HCT116 (cell line): Measurements from ENCODE around the gene ERC2. TPM values are rescaled to one million over a fixed set of nuclear protein-coding genes. Genes with fewer than 3 reads are reported as not detected.

Source experiments
- ATAC-seq: fragments of 200-7000 bp; cut with Tn5 transposase; 2 replicates; pipeline ENCODE4 v1.9.1; 2020; ENCODE audit warnings: mild to moderate bottlenecking, moderate library complexity
- BruUV-seq: library from RNA; stranded (reverse); fragments of 400-500 nt; replicated peaks from 2 replicates; lab custom pipeline; 2021; lab: Mats Ljungman, UMichigan
- CTCF ChIA-PET: fragments of 300-600 bp; sonication (Branson Sonifier 250); formaldehyde crosslinking; loops from one replicate; lab custom pipeline; 2021; ENCODE audit warnings: antibody characterized with exemption; lab: Charles Lee
- POLR2A ChIA-PET: fragments of 300-600, 350-600 bp; sonication (Branson Sonifier 250); formaldehyde crosslinking; loops from one replicate; lab custom pipeline; 2021; ENCODE audit warnings: antibody characterized with exemption; lab: Charles Lee
- RAD21 ChIA-PET, 2 experiments: fragments of 300-600 bp; sonication (Branson Sonifier 250); formaldehyde crosslinking; loops; one replicate each; lab custom pipeline; 2023; ENCODE audit warnings: low total read pairs in 2 of 2; ENCODE audit not compliant: uncharacterized antibody in 2 of 2, unreplicated experiment in 2 of 2, low non-redundant PET in 1 of 2; lab: Charles Lee
- DNase-seq: peaks from one replicate; pipeline ENCODE4 v3.0.0-alpha.2; 2010; ENCODE audit warnings: low read depth, low spot score
- H2AFZ ChIP-seq: fragments of 200-600 bp; shearing (Covaris generic), sonication (generic); 2 replicates; pipeline ENCODE4 v1.6.1; 2017; ENCODE audit warnings: low read depth, mixed run types, mixed read lengths, antibody characterized with exemption, low read length; ENCODE audit not compliant: poor library complexity, severe bottlenecking
- H3K27ac ChIP-seq: 2 replicates; pipeline ENCODE4 v1.5.1; 2012; ENCODE audit warnings: low read depth, low read length
- H3K27me3 ChIP-seq: fragments of 200-600 bp; sonication (generic); 2 replicates; pipeline ENCODE4 v1.6.1; 2016; ENCODE audit warnings: mixed run types, low read length, mixed read lengths; ENCODE audit not compliant: insufficient read depth
- H3K36me3 ChIP-seq, 2 experiments: fragments of 200-500 bp in 1 of 2; fragments of 200-600 bp in 1 of 2; sonication (Bioruptor generic) in 1 of 2; sonication (generic) in 1 of 2; 2 replicates each; pipeline versions ENCODE4 v1.5.1 to v1.6.1; 2014 to 2016; ENCODE audit warnings: low read length in 2 of 2, inconsistent platforms in 1 of 2, mixed read lengths in 1 of 2, mixed run types in 1 of 2; ENCODE audit not compliant: insufficient read depth in 2 of 2, control insufficient read depth in 1 of 2
- H3K4me1 ChIP-seq, 2 experiments: fragments of 200-600 bp in 1 of 2; sonication (generic) in 1 of 2; 2 replicates each; pipeline versions ENCODE4 v1.5.1 to v1.6.1; 2012 to 2017; ENCODE audit warnings: low read length in 2 of 2, inconsistent platforms in 1 of 2, mild to moderate bottlenecking in 1 of 2, mixed read lengths in 1 of 2, mixed run types in 1 of 2, moderate library complexity in 1 of 2; ENCODE audit not compliant: insufficient read depth in 2 of 2, control insufficient read depth in 1 of 2
- H3K4me2 ChIP-seq: fragments of 200-600 bp; sonication (generic); 2 replicates; pipeline ENCODE4 v1.6.1; 2017; ENCODE audit warnings: mixed run types, low read length, mixed read lengths
- H3K4me3 ChIP-seq, 2 experiments: fragments of 200-600 bp in 1 of 2; sonication (generic) in 1 of 2; replicated peaks in 1 of 2; 2 replicates each; pipeline ENCODE4 v1.5.1; 2011 to 2016; ENCODE audit warnings: low read length in 2 of 2, control low read depth in 1 of 2, low read depth in 1 of 2, mild to moderate bottlenecking in 1 of 2, mixed read lengths in 1 of 2, mixed run types in 1 of 2
- H3K79me2 ChIP-seq: fragments of 200-600 bp; sonication (generic); 2 replicates; pipeline ENCODE4 v1.6.1; 2017; ENCODE audit warnings: mild to moderate bottlenecking, mixed run types, low read length, moderate library complexity, mixed read lengths; ENCODE audit not compliant: insufficient read depth
- H3K9ac ChIP-seq: fragments of 200-600 bp; sonication (generic); 2 replicates; pipeline ENCODE4 v1.6.1; 2016; ENCODE audit warnings: low read length, mixed read lengths
- H3K9me2 ChIP-seq: fragments of 200-600 bp; sonication (generic), shearing (Covaris generic); 2 replicates; pipeline ENCODE4 v1.6.1; 2017; ENCODE audit warnings: mixed run types, mild to moderate bottlenecking, moderate library complexity; ENCODE audit not compliant: insufficient read depth
- H3K9me3 ChIP-seq, 2 experiments: fragments of 200-500 bp in 1 of 2; fragments of 200-600 bp in 1 of 2; sonication (Bioruptor generic) in 1 of 2; sonication (generic) in 1 of 2; 2 replicates each; pipeline ENCODE4 v1.6.1; 2014 to 2017; ENCODE audit warnings: low read length in 2 of 2, mixed read lengths in 2 of 2, inconsistent platforms in 1 of 2, low read depth in 1 of 2, mild to moderate bottlenecking in 1 of 2, mixed run types in 1 of 2, moderate library complexity in 1 of 2; ENCODE audit not compliant: control insufficient read depth in 1 of 2, insufficient read depth in 1 of 2
- H4K20me1 ChIP-seq: fragments of 200-600 bp; sonication (generic), shearing (Covaris generic); 2 replicates; pipeline ENCODE4 v1.6.1; 2017; ENCODE audit warnings: mixed run types, mild to moderate bottlenecking, moderate library complexity; ENCODE audit not compliant: insufficient read depth
- ATF3 ChIP-seq: IDR thresholded peaks from 2 replicates; pipeline ENCODE4 v1.6.1; 2012
- CBX3 ChIP-seq: IDR thresholded peaks from 2 replicates; pipeline ENCODE4 v1.6.1; 2012; ENCODE audit warnings: low read depth
- EGR1 ChIP-seq: IDR thresholded peaks from 2 replicates; pipeline ENCODE4 v1.6.1; 2012; ENCODE audit warnings: low read depth
- ELF1 ChIP-seq: IDR thresholded peaks from 2 replicates; pipeline ENCODE4 v1.6.1; 2012; ENCODE audit warnings: low read depth, borderline replicate concordance
- EZH2phosphoT487 ChIP-seq: fragments of 200-600 bp; IDR thresholded peaks from 2 replicates; pipeline ENCODE4 v1.6.1; 2018; ENCODE audit warnings: antibody characterized with exemption, borderline replicate concordance
- FOSL1 ChIP-seq: IDR thresholded peaks from 2 replicates; pipeline ENCODE4 v1.6.1; 2012; ENCODE audit warnings: low read depth
- MAX ChIP-seq: IDR thresholded peaks from 2 replicates; pipeline ENCODE4 v1.6.1; 2012
- POLR2A ChIP-seq: IDR thresholded peaks from 2 replicates; pipeline ENCODE4 v1.7.0; 2011; ENCODE audit warnings: borderline replicate concordance; ENCODE audit not compliant: insufficient read depth, insufficient read length; ENCODE audit errors: extremely low read depth
- POLR2AphosphoS5 ChIP-seq: IDR thresholded peaks from 2 replicates; pipeline ENCODE4 v1.6.1; 2011; ENCODE audit warnings: mild to moderate bottlenecking, low read depth, low read length, moderate library complexity
- RAD21 ChIP-seq: IDR thresholded peaks from 2 replicates; pipeline ENCODE4 v1.6.1; 2012; ENCODE audit warnings: low read depth, mild to moderate bottlenecking
- SIN3A ChIP-seq: IDR thresholded peaks from 2 replicates; pipeline ENCODE4 v1.6.1; 2012; ENCODE audit warnings: low read depth
- SP1 ChIP-seq: IDR thresholded peaks from 2 replicates; pipeline ENCODE4 v1.6.1; 2012; ENCODE audit warnings: low read depth
- TCF7L2 ChIP-seq: IDR thresholded peaks from 2 replicates; pipeline ENCODE4 v1.7.0; 2011; ENCODE audit warnings: borderline replicate concordance, inconsistent platforms; ENCODE audit not compliant: insufficient read depth, insufficient read length; ENCODE audit errors: extremely low read depth
- ZBTB33 ChIP-seq: IDR thresholded peaks from 2 replicates; pipeline ENCODE4 v1.6.1; 2011; ENCODE audit warnings: mild to moderate bottlenecking, low read length, moderate library complexity; ENCODE audit not compliant: insufficient replicate concordance; ENCODE audit errors: extremely low read depth
- ZFX ChIP-seq: fragments of 450-650 bp; IDR thresholded peaks from 2 replicates; pipeline ENCODE4 v1.6.1; 2017
- intact Hi-C: fragments of 100-400 bp; cut with micrococcal nuclease; formaldehyde crosslinking; loops from 2 replicates; pipeline ENCODE4 v1.10.0; 2022
- total RNA-seq: library from RNA; stranded (reverse); gene quantifications from one replicate; pipeline ENCODE4 v1.2.1, GENCODE V29; 2021; ENCODE audit not compliant: unreplicated experiment
- TF ChIP-seq, protein P1 (sequence below): IDR thresholded peaks from 2 replicates; pipeline ENCODE4 v1.6.1; 2012; ENCODE audit warnings: low read depth

The ERC2 gene
- total RNA-seq, 1 experiment from 2014 or later, result not detected

- Histone ChIP-seq H4K20me1 (no peaks in the 10 kb centered on the region), H2AFZ (no peak overlapping the region), H3K4me3 (no peak overlapping the region), H3K9ac (no peak overlapping the region), H3K79me2 (no peaks in the 10 kb centered on the region), H3K9me2 (no peaks in the 10 kb centered on the region), H3K27me3 (no peaks in the 10 kb centered on the region), H3K36me3 (no peaks in the 10 kb centered on the region), H3K4me2 (no peak overlapping the region), H3K4me1 (no peaks in the 10 kb centered on the region), H3K9me3 (peaks cover 0 to 8% of the 10 kb centered on the region in 2 experiments; a peak in 2 of 4 replicates), H3K27ac (no peak overlapping the region)
- no peak for ATAC-seq
- POLR2A ChIA-PET, result no interaction called here
- no peak for DNase-seq
- CTCF ChIA-PET, result no interaction called here
- TF ChIP-seq MAX (no peak), SIN3A (no peak), ZFX (no peak), FOSL1 (no peak), POLR2A (no peak), CBX3 (no peak), POLR2AphosphoS5 (no peak), EZH2phosphoT487 (no peak), TCF7L2 (no peak)
- no TSS peak for BruUV-seq
- RAD21 ChIA-PET, result no interaction called here
- intact Hi-C loops, result no loop called here
Measured at GRCh38 chr3:55664387-55664786, 803.9 kb downstream of the ERC2 start.

DNA sequence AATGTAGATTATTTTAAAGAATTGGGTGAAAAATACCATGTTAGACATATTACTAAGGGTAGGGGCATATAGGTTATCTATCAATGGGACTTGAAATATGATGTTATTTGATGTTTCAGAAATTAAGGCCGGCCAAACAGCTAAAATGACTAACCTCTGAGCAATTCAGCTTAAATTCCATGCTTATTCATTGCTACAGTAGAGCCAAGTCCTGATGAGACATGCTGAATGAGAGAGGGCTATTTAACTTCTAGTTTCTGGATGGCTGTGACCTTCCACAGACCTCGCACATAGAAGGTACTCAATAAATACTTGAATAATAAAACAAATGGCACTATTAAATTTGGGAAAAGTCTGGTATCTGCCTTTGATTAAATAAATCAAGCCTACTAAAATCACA, 805.6 kb downstream of the ERC2 start:
- CTCF ChIA-PET, result no interaction called here
- Histone ChIP-seq H4K20me1 (no peaks in the 10 kb centered on the region), H3K4me2 (no peak overlapping the region), H3K79me2 (no peaks in the 10 kb centered on the region), H2AFZ (no peak overlapping the region), H3K9ac (no peak overlapping the region), H3K4me1 (no peaks in the 10 kb centered on the region), H3K36me3 (no peaks in the 10 kb centered on the region), H3K27me3 (no peaks in the 10 kb centered on the region), H3K9me3 (peaks cover 0 to 8% of the 10 kb centered on the region in 2 experiments; a peak in 2 of 4 replicates), H3K9me2 (no peaks in the 10 kb centered on the region), H3K4me3 (no peak overlapping the region), H3K27ac (no peak overlapping the region)
- no TSS peak for BruUV-seq
- no peak for ATAC-seq
- RAD21 ChIA-PET, result no interaction called here
- no peak for DNase-seq
- POLR2A ChIA-PET, result no interaction called here
- intact Hi-C loops, result no loop called here
- TF ChIP-seq, protein P1, sequence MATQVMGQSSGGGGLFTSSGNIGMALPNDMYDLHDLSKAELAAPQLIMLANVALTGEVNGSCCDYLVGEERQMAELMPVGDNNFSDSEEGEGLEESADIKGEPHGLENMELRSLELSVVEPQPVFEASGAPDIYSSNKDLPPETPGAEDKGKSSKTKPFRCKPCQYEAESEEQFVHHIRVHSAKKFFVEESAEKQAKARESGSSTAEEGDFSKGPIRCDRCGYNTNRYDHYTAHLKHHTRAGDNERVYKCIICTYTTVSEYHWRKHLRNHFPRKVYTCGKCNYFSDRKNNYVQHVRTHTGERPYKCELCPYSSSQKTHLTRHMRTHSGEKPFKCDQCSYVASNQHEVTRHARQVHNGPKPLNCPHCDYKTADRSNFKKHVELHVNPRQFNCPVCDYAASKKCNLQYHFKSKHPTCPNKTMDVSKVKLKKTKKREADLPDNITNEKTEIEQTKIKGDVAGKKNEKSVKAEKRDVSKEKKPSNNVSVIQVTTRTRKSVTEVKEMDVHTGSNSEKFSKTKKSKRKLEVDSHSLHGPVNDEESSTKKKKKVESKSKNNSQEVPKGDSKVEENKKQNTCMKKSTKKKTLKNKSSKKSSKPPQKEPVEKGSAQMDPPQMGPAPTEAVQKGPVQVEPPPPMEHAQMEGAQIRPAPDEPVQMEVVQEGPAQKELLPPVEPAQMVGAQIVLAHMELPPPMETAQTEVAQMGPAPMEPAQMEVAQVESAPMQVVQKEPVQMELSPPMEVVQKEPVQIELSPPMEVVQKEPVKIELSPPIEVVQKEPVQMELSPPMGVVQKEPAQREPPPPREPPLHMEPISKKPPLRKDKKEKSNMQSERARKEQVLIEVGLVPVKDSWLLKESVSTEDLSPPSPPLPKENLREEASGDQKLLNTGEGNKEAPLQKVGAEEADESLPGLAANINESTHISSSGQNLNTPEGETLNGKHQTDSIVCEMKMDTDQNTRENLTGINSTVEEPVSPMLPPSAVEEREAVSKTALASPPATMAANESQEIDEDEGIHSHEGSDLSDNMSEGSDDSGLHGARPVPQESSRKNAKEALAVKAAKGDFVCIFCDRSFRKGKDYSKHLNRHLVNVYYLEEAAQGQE, result no peak
- TF ChIP-seq CBX3 (no peak), RAD21 (no peak), TCF7L2 (no peak), POLR2A (no peak), SP1 (no peak), ZFX (no peak), ATF3 (no peak), SIN3A (no peak), ELF1 (no peak), EGR1 (no peak), ZBTB33 (no peak)
